ENCODE results near the gene OR10K2.

DNA sequence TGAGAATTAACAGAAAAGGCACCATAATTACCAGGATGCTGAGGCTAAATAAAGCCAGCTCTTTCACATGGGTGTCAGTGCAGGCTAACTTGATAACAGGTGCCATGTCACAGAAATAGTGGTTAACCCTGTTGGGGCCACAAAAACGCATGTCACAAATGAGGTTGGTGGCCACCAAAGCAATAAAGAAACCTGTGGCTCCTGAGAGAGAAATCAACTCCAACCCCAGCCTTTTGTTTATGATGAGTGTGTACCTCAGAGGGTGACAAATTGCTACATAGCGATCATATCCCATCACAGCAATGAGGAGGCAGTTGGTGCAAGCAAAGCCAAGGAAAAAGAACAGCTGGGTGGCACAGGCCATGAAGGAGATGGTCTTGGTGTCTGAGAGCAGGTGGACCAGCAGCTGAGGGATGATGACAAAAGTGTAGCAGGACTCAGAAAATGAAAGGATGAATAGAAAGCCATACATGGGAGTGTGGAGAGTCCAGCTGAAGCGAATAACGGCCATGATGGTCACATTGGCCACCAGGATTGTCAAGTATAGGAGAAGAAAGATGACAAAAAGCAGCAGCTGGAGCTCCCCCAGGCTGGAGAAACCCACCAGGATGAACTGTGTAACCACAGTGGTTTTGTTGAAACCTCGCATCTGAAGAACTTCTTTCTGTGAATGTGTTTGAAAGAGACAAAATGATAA is 27.1 kb downstream of the OR10K2 start, which contains the start of gene OR10T2:
- TF ChIP-seq EP300 (IDR thresholded peaks at IDR 0.05) (no peak), POLR2A (IDR thresholded peaks at IDR 0.05) (no peak)
- TF ChIP-seq, protein P1, sequence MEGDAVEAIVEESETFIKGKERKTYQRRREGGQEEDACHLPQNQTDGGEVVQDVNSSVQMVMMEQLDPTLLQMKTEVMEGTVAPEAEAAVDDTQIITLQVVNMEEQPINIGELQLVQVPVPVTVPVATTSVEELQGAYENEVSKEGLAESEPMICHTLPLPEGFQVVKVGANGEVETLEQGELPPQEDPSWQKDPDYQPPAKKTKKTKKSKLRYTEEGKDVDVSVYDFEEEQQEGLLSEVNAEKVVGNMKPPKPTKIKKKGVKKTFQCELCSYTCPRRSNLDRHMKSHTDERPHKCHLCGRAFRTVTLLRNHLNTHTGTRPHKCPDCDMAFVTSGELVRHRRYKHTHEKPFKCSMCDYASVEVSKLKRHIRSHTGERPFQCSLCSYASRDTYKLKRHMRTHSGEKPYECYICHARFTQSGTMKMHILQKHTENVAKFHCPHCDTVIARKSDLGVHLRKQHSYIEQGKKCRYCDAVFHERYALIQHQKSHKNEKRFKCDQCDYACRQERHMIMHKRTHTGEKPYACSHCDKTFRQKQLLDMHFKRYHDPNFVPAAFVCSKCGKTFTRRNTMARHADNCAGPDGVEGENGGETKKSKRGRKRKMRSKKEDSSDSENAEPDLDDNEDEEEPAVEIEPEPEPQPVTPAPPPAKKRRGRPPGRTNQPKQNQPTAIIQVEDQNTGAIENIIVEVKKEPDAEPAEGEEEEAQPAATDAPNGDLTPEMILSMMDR (IDR thresholded peaks at IDR 0.05), result no peak
